Nephron progenitor cell (in vitro differentiated cells): ENCODE results near the gene TEX261.
"Not testable (repeated sequence)": the region's sequence is repeated elsewhere in the genome, so short reads cannot be mapped to it uniquely, and the experiment has no call there.

ENCODE experiments used
- DNase-seq: peaks from one replicate; pipeline ENCODE4 v3.0.0; 2021
- H3K27ac Mint-ChIP-seq: 2 replicates; pipeline ENCODE4 v1.8.0; 2021; ENCODE audit warnings: mild to moderate bottlenecking, moderate library complexity, mixed read lengths
- H3K27me3 Mint-ChIP-seq: 2 replicates; pipeline ENCODE4 v1.8.0; 2021; ENCODE audit warnings: mild to moderate bottlenecking, low read depth, mixed read lengths; ENCODE audit not compliant: poor library complexity
- H3K36me3 Mint-ChIP-seq: 2 replicates; pipeline ENCODE4 v1.8.0; 2021; ENCODE audit warnings: low read depth, mixed read lengths
- H3K4me1 Mint-ChIP-seq: 2 replicates; pipeline ENCODE4 v1.8.0; 2021; ENCODE audit warnings: mixed read lengths
- H3K4me3 Mint-ChIP-seq: 2 replicates; pipeline ENCODE4 v1.8.0; 2021; ENCODE audit warnings: mild to moderate bottlenecking, moderate library complexity, mixed read lengths
- H3K9me3 Mint-ChIP-seq: 2 replicates; pipeline ENCODE4 v1.8.0; 2021; ENCODE audit warnings: mild to moderate bottlenecking, moderate library complexity, mixed read lengths
- CTCF ChIP-seq: fragments of 200-600 bp; sonication (generic); IDR thresholded peaks from 2 replicates; pipeline ENCODE4 v1.5.0; 2021; ENCODE audit warnings: antibody characterized with exemption

Gene TEX261

GRCh38 chr2:70994699-70995425, at the start of gene TEX261:
Gene TEX261 (minus strand): TSS chr2:70994873. CDS start chr2:70994757, 116 bp downstream.
- peak; percentile 46 for TF ChIP-seq CTCF
- Mint-ChIP-seq H3K4me3 (peak within 1 kb of the TSS; percentile 98), H3K36me3 (peaks cover 5% of the 10 kb centered on the region), H3K27me3 (peaks cover 22% of the 10 kb centered on the region), H3K4me1 (peaks cover 38% of the 10 kb centered on the region), H3K9me3 (no peaks in the 10 kb centered on the region), H3K27ac (peak within 1 kb of the TSS; percentile 26)
- DNase-seq = peak; percentile 93

- peaks cover 31% of the 10 kb centered on the region for H3K27me3 Mint-ChIP-seq
- peaks cover 21% of the 10 kb centered on the region for H3K4me1 Mint-ChIP-seq
- no peaks in the 10 kb centered on the region for H3K36me3 Mint-ChIP-seq
- DNase-seq = no peak
- no peak overlapping the region for H3K27ac Mint-ChIP-seq
- TF ChIP-seq CTCF = no peak
- H3K4me3 Mint-ChIP-seq = no peak overlapping the region
- H3K9me3 Mint-ChIP-seq = no peaks in the 10 kb centered on the region
Measured at GRCh38 chr2:71043531-71044407, 49.1 kb upstream of the TEX261 start.

- Mint-ChIP-seq H3K4me3 (no peak overlapping the region), H3K27ac (no peak overlapping the region), H3K27me3 (peaks cover 43% of the 10 kb centered on the region), H3K4me1 (peaks cover 11% of the 10 kb centered on the region), H3K9me3 (no peaks in the 10 kb centered on the region), H3K36me3 (no peaks in the 10 kb centered on the region)
- no peak for TF ChIP-seq CTCF
- no peak for DNase-seq
Measured at GRCh38 chr2:71042287-71042686, 47.6 kb upstream of the TEX261 start.

- not testable (repeated sequence) for H3K9me3 Mint-ChIP-seq, H3K4me3 Mint-ChIP-seq, H3K36me3 Mint-ChIP-seq, H3K4me1 Mint-ChIP-seq, H3K27ac Mint-ChIP-seq, DNase-seq
- H3K27me3 Mint-ChIP-seq = peaks cover 68% of the 10 kb centered on the region
Measured at GRCh38 chr2:71036296-71036695, 41.6 kb upstream of the TEX261 start.

GRCh38 chr2:71023553-71024243, 29.0 kb upstream of the TEX261 start:
- H3K27ac Mint-ChIP-seq, H3K4me3 Mint-ChIP-seq, H3K27me3 Mint-ChIP-seq, H3K9me3 Mint-ChIP-seq, H3K36me3 Mint-ChIP-seq, DNase-seq: not testable (repeated sequence)
- peaks cover 16% of the 10 kb centered on the region for H3K4me1 Mint-ChIP-seq

- DNase-seq, H3K27me3 Mint-ChIP-seq, H3K36me3 Mint-ChIP-seq, H3K9me3 Mint-ChIP-seq, H3K4me3 Mint-ChIP-seq: not testable (repeated sequence)
- Mint-ChIP-seq H3K27ac (peak overlapping the region; percentile 91), H3K4me1 (peaks cover 16% of the 10 kb centered on the region)
Measured at GRCh38 chr2:71021394-71021793, 26.7 kb upstream of the TEX261 start.

- peaks cover 16% of the 10 kb centered on the region for H3K4me1 Mint-ChIP-seq
- not testable (repeated sequence) for H3K9me3 Mint-ChIP-seq, DNase-seq, H3K27ac Mint-ChIP-seq, H3K36me3 Mint-ChIP-seq, H3K4me3 Mint-ChIP-seq, H3K27me3 Mint-ChIP-seq
Measured at GRCh38 chr2:71019989-71020388, 25.3 kb upstream of the TEX261 start.
